Activated naive CD8-positive, alpha-beta T cell treated with anti-CD3 and anti-CD28 coated beads, Interleukin-2, amount 50 U/mL, for 24 hours (primary cell): ENCODE results near the gene VPS4B.
A peak's percentile ranks its signal among the peaks of the same experiment; 100 is the strongest.
"Not testable (repeated sequence)": the region's sequence is repeated elsewhere in the genome, so short reads cannot be mapped to it uniquely, and the experiment has no call there.

Experiments used
- ATAC-seq: fragments of 150-1000 bp; cut with Tn5 transposase; one replicate; pipeline ENCODE4 v1.10.0; 2021
- DNase-seq: peaks from one replicate; pipeline ENCODE4 v3.0.0; 2021
- H3K27ac Mint-ChIP-seq: one replicate; pipeline ENCODE4 v1.8.0; 2021; ENCODE audit warnings: mild to moderate bottlenecking, mixed read lengths
- H3K27me3 Mint-ChIP-seq: one replicate; pipeline ENCODE4 v1.8.0; 2021; ENCODE audit warnings: mixed read lengths
- H3K36me3 Mint-ChIP-seq: one replicate; pipeline ENCODE4 v1.8.0; 2021; ENCODE audit warnings: low read depth, mixed read lengths
- H3K4me1 Mint-ChIP-seq: one replicate; pipeline ENCODE4 v1.8.0; 2021; ENCODE audit warnings: mixed read lengths
- H3K4me3 Mint-ChIP-seq: one replicate; pipeline ENCODE4 v1.8.0; 2021; ENCODE audit warnings: mild to moderate bottlenecking, moderate library complexity, mixed read lengths
- H3K9me3 Mint-ChIP-seq: one replicate; pipeline ENCODE4 v1.8.0; 2021; ENCODE audit warnings: mixed read lengths

Gene VPS4B

GRCh38 chr18:63422087-63422863 is at the start of gene VPS4B:
Gene VPS4B (minus strand): TSS chr18:63422476. CDS start chr18:63422259, 217 bp downstream.
- peaks cover 16% of the 10 kb centered on the region for H3K36me3 Mint-ChIP-seq
- DNase-seq (peak; percentile 99), ATAC-seq (peak; percentile 99)
- peaks cover 31% of the 10 kb centered on the region for H3K4me1 Mint-ChIP-seq
- no peaks in the 10 kb centered on the region for H3K9me3 Mint-ChIP-seq
- H3K27ac Mint-ChIP-seq: peak within 1 kb of the TSS; percentile 96
- peak within 1 kb of the TSS; percentile 98 for H3K4me3 Mint-ChIP-seq
- H3K27me3 Mint-ChIP-seq: peaks cover 7% of the 10 kb centered on the region

- ATAC-seq: no peak
- H3K27me3 Mint-ChIP-seq: peaks cover 4% of the 10 kb centered on the region
Measured at GRCh38 chr18:63470751-63471150, 48.5 kb upstream of the VPS4B start.

GRCh38 chr18:63468575-63468974 is 46.3 kb upstream of the VPS4B start:
- Mint-ChIP-seq H3K27ac (no peak overlapping the region), H3K36me3 (no peaks in the 10 kb centered on the region), H3K27me3 (peaks cover under 1% of the 10 kb centered on the region), H3K4me1 (peaks cover 5% of the 10 kb centered on the region), H3K4me3 (no peak overlapping the region), H3K9me3 (no peaks in the 10 kb centered on the region)
- ATAC-seq: no peak
- no peak for DNase-seq

More at GRCh38 chr18:63470751-63471150, 48.5 kb upstream of the VPS4B start:
- no peaks in the 10 kb centered on the region for H3K4me1 Mint-ChIP-seq
- no peaks in the 10 kb centered on the region for H3K36me3 Mint-ChIP-seq
- no peaks in the 10 kb centered on the region for H3K9me3 Mint-ChIP-seq
- H3K4me3 Mint-ChIP-seq: no peak overlapping the region
- H3K27ac Mint-ChIP-seq: no peak overlapping the region
- DNase-seq: no peak

- Mint-ChIP-seq H3K27me3 (peaks cover 5% of the 10 kb centered on the region), H3K36me3 (no peaks in the 10 kb centered on the region), H3K4me1 (peaks cover 5% of the 10 kb centered on the region), H3K27ac (no peak overlapping the region), H3K4me3 (no peak overlapping the region), H3K9me3 (no peaks in the 10 kb centered on the region)
- DNase-seq (no peak), ATAC-seq (no peak)
Measured at GRCh38 chr18:63467699-63468098, 45.4 kb upstream of the VPS4B start.

GRCh38 chr18:63465059-63465458 is 42.8 kb upstream of the VPS4B start:
- DNase-seq (no peak), ATAC-seq (peak; percentile 71)
- Mint-ChIP-seq H3K27ac (no peak overlapping the region), H3K36me3 (no peaks in the 10 kb centered on the region), H3K4me1 (peaks cover 5% of the 10 kb centered on the region), H3K27me3 (peaks cover 5% of the 10 kb centered on the region), H3K9me3 (no peaks in the 10 kb centered on the region), H3K4me3 (no peak overlapping the region)

GRCh38 chr18:63464434-63464833 is 42.2 kb upstream of the VPS4B start:
- Mint-ChIP-seq H3K4me3 (no peak overlapping the region), H3K36me3 (no peaks in the 10 kb centered on the region), H3K4me1 (peaks cover 5% of the 10 kb centered on the region), H3K27me3 (peaks cover 5% of the 10 kb centered on the region), H3K27ac (no peak overlapping the region), H3K9me3 (no peaks in the 10 kb centered on the region)
- DNase-seq: no peak
- ATAC-seq: no peak

- no peak for DNase-seq
- H3K27ac Mint-ChIP-seq: no peak overlapping the region
- ATAC-seq: no peak
- no peaks in the 10 kb centered on the region for H3K36me3 Mint-ChIP-seq
- H3K9me3 Mint-ChIP-seq: no peaks in the 10 kb centered on the region
- no peak overlapping the region for H3K4me3 Mint-ChIP-seq
- H3K4me1 Mint-ChIP-seq: peaks cover 5% of the 10 kb centered on the region
- peaks cover 5% of the 10 kb centered on the region for H3K27me3 Mint-ChIP-seq
Measured at GRCh38 chr18:63460414-63460813, 38.1 kb upstream of the VPS4B start.

- DNase-seq (no peak), ATAC-seq (no peak)
- Mint-ChIP-seq H3K27ac (no peak overlapping the region), H3K9me3 (no peaks in the 10 kb centered on the region), H3K4me1 (no peaks in the 10 kb centered on the region), H3K4me3 (no peak overlapping the region), H3K36me3 (no peaks in the 10 kb centered on the region), H3K27me3 (no peaks in the 10 kb centered on the region)
Measured at GRCh38 chr18:63457977-63458376, 35.7 kb upstream of the VPS4B start.

- Mint-ChIP-seq H3K4me3 (no peak overlapping the region), H3K27me3 (no peaks in the 10 kb centered on the region), H3K4me1 (no peaks in the 10 kb centered on the region), H3K27ac (no peak overlapping the region), H3K36me3 (no peaks in the 10 kb centered on the region), H3K9me3 (no peaks in the 10 kb centered on the region)
- DNase-seq: no peak
- ATAC-seq: no peak
Measured at GRCh38 chr18:63454497-63454896, 32.2 kb upstream of the VPS4B start.

- not testable (repeated sequence) for H3K9me3 Mint-ChIP-seq, DNase-seq, H3K27me3 Mint-ChIP-seq, H3K27ac Mint-ChIP-seq, H3K36me3 Mint-ChIP-seq, H3K4me1 Mint-ChIP-seq, H3K4me3 Mint-ChIP-seq, ATAC-seq
Measured at GRCh38 chr18:63452751-63453150, 30.5 kb upstream of the VPS4B start.

- no peaks in the 10 kb centered on the region for H3K9me3 Mint-ChIP-seq
- H3K27ac Mint-ChIP-seq: no peak overlapping the region
- no peaks in the 10 kb centered on the region for H3K4me1 Mint-ChIP-seq
- no peak for ATAC-seq
- H3K27me3 Mint-ChIP-seq: no peaks in the 10 kb centered on the region
- H3K36me3 Mint-ChIP-seq: no peaks in the 10 kb centered on the region
- DNase-seq: no peak
- H3K4me3 Mint-ChIP-seq: no peak overlapping the region
Measured at GRCh38 chr18:63451799-63452660, 29.8 kb upstream of the VPS4B start.

- Mint-ChIP-seq H3K36me3 (no peaks in the 10 kb centered on the region), H3K27me3 (no peaks in the 10 kb centered on the region), H3K4me3 (no peak overlapping the region), H3K9me3 (no peaks in the 10 kb centered on the region), H3K27ac (no peak overlapping the region), H3K4me1 (no peaks in the 10 kb centered on the region)
- no peak for DNase-seq
- ATAC-seq: no peak
Measured at GRCh38 chr18:63449426-63449825, 27.1 kb upstream of the VPS4B start.

GRCh38 chr18:63447066-63447465 is 24.8 kb upstream of the VPS4B start:
- no peaks in the 10 kb centered on the region for H3K36me3 Mint-ChIP-seq
- no peak for DNase-seq
- no peak overlapping the region for H3K27ac Mint-ChIP-seq
- no peak for ATAC-seq
- no peaks in the 10 kb centered on the region for H3K27me3 Mint-ChIP-seq
- H3K4me3 Mint-ChIP-seq: no peak overlapping the region
- peaks cover 3% of the 10 kb centered on the region for H3K4me1 Mint-ChIP-seq
- no peaks in the 10 kb centered on the region for H3K9me3 Mint-ChIP-seq

- Mint-ChIP-seq H3K9me3 (no peaks in the 10 kb centered on the region), H3K27ac (no peak overlapping the region), H3K36me3 (no peaks in the 10 kb centered on the region), H3K4me1 (peaks cover 3% of the 10 kb centered on the region), H3K27me3 (no peaks in the 10 kb centered on the region), H3K4me3 (no peak overlapping the region)
- ATAC-seq: no peak
- DNase-seq: no peak
Measured at GRCh38 chr18:63446266-63446665, 24.0 kb upstream of the VPS4B start.

GRCh38 chr18:63445037-63445436 is 22.8 kb upstream of the VPS4B start:
- no peak for ATAC-seq

More at GRCh38 chr18:63445037-63445436, 22.8 kb upstream of the VPS4B start:
- Mint-ChIP-seq H3K4me1 (peaks cover 3% of the 10 kb centered on the region), H3K27me3 (no peaks in the 10 kb centered on the region), H3K27ac (no peak overlapping the region), H3K36me3 (no peaks in the 10 kb centered on the region), H3K9me3 (no peaks in the 10 kb centered on the region), H3K4me3 (no peak overlapping the region)
- DNase-seq: no peak
